H1 (cell line): ENCODE results near the gene GLIPR2. TPM values are rescaled to one million over a fixed set of nuclear protein-coding genes. Genes with fewer than 3 reads are reported as not detected.

Source experiments
- CREB1 ChIP-seq: IDR thresholded peaks from 2 replicates; pipeline ENCODE4 v1.6.1; 2012; ENCODE audit warnings: inconsistent platforms
- E2F6 ChIP-seq: IDR thresholded peaks from 2 replicates; pipeline ENCODE4 v1.6.1; 2012; ENCODE audit warnings: inconsistent platforms
- RXRA ChIP-seq: IDR thresholded peaks from 2 replicates; pipeline ENCODE4 v1.6.1; 2011; ENCODE audit warnings: low read depth, mild to moderate bottlenecking, low read length, moderate library complexity; ENCODE audit not compliant: insufficient read depth
- TCF12 ChIP-seq: IDR thresholded peaks from 2 replicates; pipeline ENCODE4 v1.6.1; 2011; ENCODE audit warnings: low read depth, mild to moderate bottlenecking, low read length
- polyA plus RNA-seq, 7 experiments: library from polyadenylated mRNA; depleted of rRNA in 3 of 7; stranded (reverse) in 5 of 7; unstranded in 2 of 7; fragments of >200 nt in 5 of 7; fragments of 200-250 nt in 2 of 7; gene quantifications; 1 replicate in 5 of 7; 2 replicates in 1 of 7; 4 replicates in 1 of 7; pipeline versions ENCODE4 v1.2.1 to v1.2.3, GENCODE V29; 2011 to 2013; ENCODE audit warnings: missing spikeins in 2 of 7, mixed read lengths in 2 of 7
- total RNA-seq: library from RNA; stranded (reverse); fragmentation: NEBNext Ultra II Directional; extraction: Animal tissue kit (Norgen Biotek cat#: 25700); gene quantifications from 2 replicates; pipeline ENCODE4 v1.2.1, GENCODE V29; 2021

The GLIPR2 gene
- total and polyA plus RNA-seq, 2 of the 8 experiments (the other 6 are each of a cell fraction or from before 2014, with no cell fraction given) = 7.9 to 12.0 TPM

DNA sequence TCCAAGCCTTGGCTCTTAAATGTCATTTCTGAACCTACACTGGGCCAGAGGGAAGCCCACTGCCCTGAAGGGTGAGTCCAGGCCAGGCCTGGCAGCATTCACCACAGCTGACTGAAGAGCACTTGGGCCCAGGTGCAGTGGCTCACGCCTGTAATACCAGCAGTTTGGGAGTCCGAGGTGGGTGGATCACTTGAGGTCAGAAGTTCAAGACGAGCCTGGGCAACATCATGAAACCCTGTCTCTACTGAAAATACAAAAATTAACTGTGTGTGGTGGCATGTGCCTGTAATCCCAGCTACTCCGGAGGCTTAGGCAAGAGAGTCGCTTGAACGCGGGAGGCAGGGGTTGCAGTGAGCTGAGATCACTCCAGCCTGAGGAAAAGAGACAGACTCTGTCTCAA lies 37.7 kb downstream of the GLIPR2 start (continued):
- TF ChIP-seq E2F6 (no peak), CREB1 (no peak), RXRA (no peak), TCF12 (no peak)
- TF ChIP-seq, all 59 proteins: peak for 0
